Activated naive CD8-positive, alpha-beta T cell treated with anti-CD3 and anti-CD28 coated beads, Interleukin-2, amount 10 ng/mL, durations not matched to agents 7 days and 5 days (primary cell): ENCODE data around the gene NRL. TPM values are rescaled to one million over a fixed set of nuclear protein-coding genes. Genes with fewer than 3 reads are reported as not detected.
"Not testable (repeated sequence)": the region's sequence is repeated elsewhere in the genome, so short reads cannot be mapped to it uniquely, and the experiment has no call there.

ENCODE experiments used
- ATAC-seq: fragments of 150-1000 bp; cut with Tn5 transposase; one replicate; pipeline ENCODE4 v1.10.0; 2021; ENCODE audit warnings: low read depth, moderate library complexity
- POLR2A ChIA-PET: fragments of 350-600 bp; sonication (Branson Sonifier 250); formaldehyde crosslinking; loops from one replicate; lab custom pipeline; 2021; ENCODE audit warnings: antibody characterized with exemption; lab: Charles Lee
- DNase-seq: peaks from one replicate; pipeline ENCODE4 v3.0.0; 2021
- H3K27ac Mint-ChIP-seq: one replicate; pipeline ENCODE4 v1.8.0; 2022; ENCODE audit warnings: mild to moderate bottlenecking, mixed read lengths
- H3K27me3 Mint-ChIP-seq: one replicate; pipeline ENCODE4 v1.8.0; 2022; ENCODE audit warnings: mild to moderate bottlenecking, moderate library complexity, mixed read lengths
- H3K36me3 Mint-ChIP-seq: one replicate; pipeline ENCODE4 v1.8.0; 2021; ENCODE audit warnings: mild to moderate bottlenecking, mixed read lengths
- H3K4me1 Mint-ChIP-seq: one replicate; pipeline ENCODE4 v1.8.0; 2021; ENCODE audit warnings: mixed read lengths
- H3K4me3 Mint-ChIP-seq: one replicate; pipeline ENCODE4 v1.8.0; 2022; ENCODE audit warnings: mild to moderate bottlenecking, moderate library complexity, mixed read lengths
- H3K9me3 Mint-ChIP-seq: one replicate; pipeline ENCODE4 v1.8.0; 2021; ENCODE audit warnings: mixed read lengths
- total RNA-seq, 2 experiments: library from RNA; stranded (reverse); gene quantifications; one replicate each; pipeline ENCODE4 v1.2.3, GENCODE V29; 2021

The NRL gene
- total RNA-seq, 2 experiments from 2014 or later = 3.3 to 3.4 TPM

- ATAC-seq = no peak
- Mint-ChIP-seq H3K27ac (peak overlapping the region; percentile 99), H3K36me3 (peaks cover 30% of the 10 kb centered on the region)
Measured at GRCh38 chr14:24116128-24116814, 1.5 kb upstream of the NRL start.

GRCh38 chr14:24115422-24116127, 826 bp upstream of the NRL start:
- ATAC-seq = no peak
- Mint-ChIP-seq H3K36me3 (peaks cover 29% of the 10 kb centered on the region), H3K4me3 (peak overlapping the region; percentile 99), H3K4me1 (peaks cover 23% of the 10 kb centered on the region), H3K27me3 (no peaks in the 10 kb centered on the region), H3K27ac (peak overlapping the region; percentile 99), H3K9me3 (no peaks in the 10 kb centered on the region)
- POLR2A ChIA-PET = interaction anchor here (1.0 to 8.3 kb wide), 17 partner anchors 10 to 795 kb away, joined by 3 to 176 read pairs (median 10); partner anchors contain the start of genes CHMP4A, EMC9, FITM1 and IRF9
- DNase-seq = no peak

More at GRCh38 chr14:24116128-24116814, 1.5 kb upstream of the NRL start:
- POLR2A ChIA-PET = interaction anchor here (0.6 to 8.3 kb wide), 9 partner anchors 9 to 244 kb away, joined by 3 to 176 read pairs (median 51); partner anchors contain the start of genes EMC9, FITM1, IRF9 and PCK2
- Mint-ChIP-seq H3K27me3 (no peaks in the 10 kb centered on the region), H3K9me3 (no peaks in the 10 kb centered on the region), H3K4me1 (peaks cover 19% of the 10 kb centered on the region), H3K4me3 (peak overlapping the region; percentile 99)
- no peak for DNase-seq

DNA sequence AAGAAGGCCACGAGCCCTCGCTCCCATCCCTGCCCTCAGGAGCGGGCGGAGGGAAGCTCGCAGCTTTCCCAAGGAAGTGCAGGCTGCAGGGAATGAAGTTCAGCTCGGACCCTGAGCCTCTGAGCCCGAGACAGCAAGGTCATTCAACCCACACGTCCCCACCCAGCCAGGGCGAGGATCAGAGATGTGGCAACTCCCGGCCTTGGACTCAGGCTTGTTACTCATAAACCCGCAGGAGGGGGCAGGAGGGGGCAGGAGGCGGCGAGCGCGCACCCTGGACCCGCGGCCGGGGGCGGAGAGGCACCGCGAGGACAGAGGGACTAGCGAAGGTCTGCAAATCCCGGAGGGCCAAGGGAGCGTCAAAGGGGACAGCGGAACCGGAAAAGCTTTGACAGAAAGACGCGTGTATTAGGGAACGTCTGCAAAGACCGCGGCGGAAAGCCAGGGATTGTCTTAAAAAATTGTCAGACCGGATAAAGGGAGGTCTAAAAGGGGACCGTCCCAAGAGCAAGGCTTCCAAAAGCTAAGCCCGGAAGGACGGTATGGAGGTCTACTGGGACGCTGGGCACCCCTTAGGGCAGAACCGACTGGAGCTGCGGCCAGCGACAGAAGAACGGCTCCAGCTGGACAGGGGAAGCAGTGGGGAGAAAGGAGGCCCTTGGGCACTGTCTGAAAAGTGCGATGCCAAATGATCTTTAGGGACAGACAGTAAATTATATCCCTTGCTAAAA, 783 bp downstream of the NRL start:
- Mint-ChIP-seq H3K27ac (peak overlapping the region; percentile 99), H3K4me3 (peak overlapping the region; percentile 99), H3K4me1 (peaks cover 28% of the 10 kb centered on the region), H3K9me3 (no peaks in the 10 kb centered on the region), H3K36me3 (peaks cover 29% of the 10 kb centered on the region), H3K27me3 (no peaks in the 10 kb centered on the region)
- DNase-seq (peak; percentile 83), ATAC-seq (peak; percentile 31)
- POLR2A ChIA-PET = interaction anchor here (0.8 to 8.3 kb wide), 36 partner anchors 10 to 317 kb away, joined by 3 to 176 read pairs (median 6); partner anchors contain the start of genes CARMIL3, CHMP4A, DHRS1 and DHRS4L2

GRCh38 chr14:24113379-24113800, 1.4 kb downstream of the NRL start:
- POLR2A ChIA-PET = interaction anchor here (1.0 to 8.3 kb wide), 23 partner anchors 10 to 219 kb away, joined by 3 to 176 read pairs (median 7); partner anchors contain the start of genes CARMIL3, CHMP4A, DHRS1 and DHRS4L2
- H3K4me1 Mint-ChIP-seq = peaks cover 30% of the 10 kb centered on the region
- no peak for DNase-seq
- H3K36me3 Mint-ChIP-seq = peaks cover 23% of the 10 kb centered on the region
- H3K9me3 Mint-ChIP-seq = no peaks in the 10 kb centered on the region
- H3K4me3 Mint-ChIP-seq = peak overlapping the region; percentile 99
- H3K27me3 Mint-ChIP-seq = no peaks in the 10 kb centered on the region
- ATAC-seq = no peak
- H3K27ac Mint-ChIP-seq = peak overlapping the region; percentile 99

- H3K27ac Mint-ChIP-seq = no peak overlapping the region
- H3K4me3 Mint-ChIP-seq = no peak overlapping the region
- ATAC-seq = no peak
- peaks cover 31% of the 10 kb centered on the region for H3K4me1 Mint-ChIP-seq
- POLR2A ChIA-PET = interaction anchor here (1.0 to 7.0 kb wide), 9 partner anchors 17 to 78 kb away, joined by 3 to 116 read pairs (median 17); partner anchors contain the start of genes EMC9, IPO4, IRF9 and PCK2
- no peaks in the 10 kb centered on the region for H3K27me3 Mint-ChIP-seq
- no peaks in the 10 kb centered on the region for H3K9me3 Mint-ChIP-seq
- DNase-seq = no peak
- H3K36me3 Mint-ChIP-seq = peaks cover 7% of the 10 kb centered on the region
Measured at GRCh38 chr14:24110523-24110922, 4.2 kb downstream of the NRL start.

DNA sequence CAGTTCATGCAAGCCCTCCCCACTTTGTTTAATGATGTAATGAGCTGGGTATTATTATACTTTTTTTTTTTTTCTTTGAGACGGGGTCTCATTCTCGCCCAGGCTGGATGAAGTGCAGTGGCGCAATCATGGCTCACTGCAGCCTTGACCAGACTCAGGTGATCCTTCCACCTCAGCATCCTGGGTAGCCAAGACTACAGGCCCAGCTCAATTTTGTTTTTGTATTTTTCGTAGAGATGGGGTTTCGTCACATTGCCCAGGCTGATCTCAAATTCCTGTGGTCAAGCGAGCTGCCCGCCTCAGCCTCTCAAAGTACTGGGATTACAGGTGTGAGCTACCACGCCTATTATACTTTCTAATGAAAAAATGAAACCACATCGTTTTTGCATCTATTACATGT, 4.7 kb downstream of the NRL start:
- Mint-ChIP-seq H3K4me1 (peaks cover 31% of the 10 kb centered on the region), H3K9me3 (no peaks in the 10 kb centered on the region), H3K27me3 (no peaks in the 10 kb centered on the region), H3K4me3 (no peak overlapping the region), H3K27ac (no peak overlapping the region), H3K36me3 (peaks cover 5% of the 10 kb centered on the region)
- ATAC-seq (no peak), DNase-seq (no peak)
- POLR2A ChIA-PET = interaction anchor here (0.7 to 7.0 kb wide), 11 partner anchors 16 to 86 kb away, joined by 3 to 116 read pairs (median 6); partner anchors contain the start of genes EMC9, IPO4, IRF9 and PCK2

- ATAC-seq (peak; percentile 35), DNase-seq (no peak)
- H3K27ac Mint-ChIP-seq = peak overlapping the region; percentile 96
- peaks cover 18% of the 10 kb centered on the region for H3K36me3 Mint-ChIP-seq
- H3K4me1 Mint-ChIP-seq = peaks cover 31% of the 10 kb centered on the region
- H3K9me3 Mint-ChIP-seq = no peaks in the 10 kb centered on the region
- peak overlapping the region; percentile 60 for H3K4me3 Mint-ChIP-seq
- no peaks in the 10 kb centered on the region for H3K27me3 Mint-ChIP-seq
- POLR2A ChIA-PET = interaction anchor here (0.6 to 7.0 kb wide), 11 partner anchors 15 to 87 kb away, joined by 3 to 116 read pairs (median 11); partner anchors contain the start of genes EMC9, IRF9, PCK2 and PSME1
Measured at GRCh38 chr14:24108336-24108874, 6.3 kb downstream of the NRL start.

DNA sequence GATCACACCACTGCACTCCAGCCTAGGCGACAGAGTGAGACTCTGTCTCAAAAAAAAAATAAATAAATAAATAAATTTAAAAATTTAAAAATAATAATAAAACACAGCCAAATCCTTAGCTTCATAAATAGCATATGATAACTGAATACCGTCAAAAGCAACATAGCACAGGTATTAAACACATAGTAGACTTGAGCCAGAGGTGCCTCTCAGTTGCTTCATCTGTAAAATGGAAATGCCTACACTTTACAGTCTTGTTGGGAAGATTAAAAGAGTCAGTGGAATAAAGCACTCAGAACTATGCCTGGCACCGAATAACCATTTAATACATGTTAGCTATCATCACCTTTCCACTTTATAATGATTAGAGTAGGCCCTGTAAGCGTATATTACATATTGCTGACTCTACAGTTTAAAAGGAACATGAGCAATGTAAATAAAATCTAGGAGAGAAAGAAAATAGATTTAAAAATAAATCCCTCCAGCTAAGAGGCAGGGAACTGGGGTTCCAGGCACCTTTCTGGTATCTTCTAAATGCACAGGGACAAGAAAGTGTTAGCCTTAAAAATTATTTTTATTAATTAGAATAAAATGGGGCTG, 8.0 kb downstream of the NRL start:
- no peak for DNase-seq
- Mint-ChIP-seq H3K4me1 (peaks cover 32% of the 10 kb centered on the region), H3K27me3 (no peaks in the 10 kb centered on the region), H3K27ac (peak overlapping the region; percentile 13), H3K4me3 (no peak overlapping the region), H3K9me3 (no peaks in the 10 kb centered on the region), H3K36me3 (peaks cover 30% of the 10 kb centered on the region)
- POLR2A ChIA-PET = interaction anchor here (1.2 to 7.0 kb wide), 5 partner anchors 13 to 54 kb away, joined by 3 to 116 read pairs (median 8); partner anchors contain the start of genes EMC9, IRF9 and PCK2
- ATAC-seq = no peak

GRCh38 chr14:24105609-24106239, 9.0 kb downstream of the NRL start:
- Mint-ChIP-seq H3K4me1 (peaks cover 30% of the 10 kb centered on the region), H3K27ac (peak overlapping the region; percentile 37), H3K36me3 (peaks cover 32% of the 10 kb centered on the region)
- H3K4me3 Mint-ChIP-seq, ATAC-seq, DNase-seq, H3K27me3 Mint-ChIP-seq, H3K9me3 Mint-ChIP-seq: not testable (repeated sequence)
- POLR2A ChIA-PET = interaction anchor here (1.2 to 7.0 kb wide), 3 partner anchors 12 to 30 kb away, joined by 4 to 116 read pairs (median 4); partner anchors contain the start of genes PCK2 and PSME1

GRCh38 chr14:24103451-24103850, 11.3 kb downstream of the NRL start:
- Mint-ChIP-seq H3K27me3 (no peaks in the 10 kb centered on the region), H3K4me3 (no peak overlapping the region), H3K27ac (no peak overlapping the region), H3K36me3 (peaks cover 41% of the 10 kb centered on the region), H3K9me3 (no peaks in the 10 kb centered on the region), H3K4me1 (peaks cover 18% of the 10 kb centered on the region)
- DNase-seq = no peak
- no peak for ATAC-seq
- POLR2A ChIA-PET = interaction anchor here (0.9 to 1.7 kb wide), 3 partner anchors 8 to 11 kb away, joined by 3 to 7 read pairs (median 6); no protein-coding TSS in a partner anchor

- DNase-seq (no peak), ATAC-seq (no peak)
- H3K27me3 Mint-ChIP-seq = no peaks in the 10 kb centered on the region
- POLR2A ChIA-PET = interaction anchor here (1.0 to 1.7 kb wide), 2 partner anchors 9 to 33 kb away, joined by 4 to 7 read pairs; no protein-coding TSS in a partner anchor
- no peaks in the 10 kb centered on the region for H3K9me3 Mint-ChIP-seq
- no peak overlapping the region for H3K4me3 Mint-ChIP-seq
- H3K27ac Mint-ChIP-seq = peak overlapping the region; percentile 46
- H3K4me1 Mint-ChIP-seq = peaks cover 13% of the 10 kb centered on the region
- peaks cover 41% of the 10 kb centered on the region for H3K36me3 Mint-ChIP-seq
Measured at GRCh38 chr14:24102357-24103048, 12.2 kb downstream of the NRL start.
